Measurements from ENCODE around the gene C4orf36. TPM values are rescaled to one million over a fixed set of nuclear protein-coding genes. Genes with fewer than 3 reads are reported as not detected.

The C4orf36 gene
- total RNA-seq, 6 experiments from 2014 or later, result 0.66 TPM; not detected in 5

- no peak overlapping the region for H3K4me3 ChIP-seq
- no peak for TF ChIP-seq POLR2A (IDR thresholded peaks at IDR 0.05)
- TF ChIP-seq, protein P1, sequence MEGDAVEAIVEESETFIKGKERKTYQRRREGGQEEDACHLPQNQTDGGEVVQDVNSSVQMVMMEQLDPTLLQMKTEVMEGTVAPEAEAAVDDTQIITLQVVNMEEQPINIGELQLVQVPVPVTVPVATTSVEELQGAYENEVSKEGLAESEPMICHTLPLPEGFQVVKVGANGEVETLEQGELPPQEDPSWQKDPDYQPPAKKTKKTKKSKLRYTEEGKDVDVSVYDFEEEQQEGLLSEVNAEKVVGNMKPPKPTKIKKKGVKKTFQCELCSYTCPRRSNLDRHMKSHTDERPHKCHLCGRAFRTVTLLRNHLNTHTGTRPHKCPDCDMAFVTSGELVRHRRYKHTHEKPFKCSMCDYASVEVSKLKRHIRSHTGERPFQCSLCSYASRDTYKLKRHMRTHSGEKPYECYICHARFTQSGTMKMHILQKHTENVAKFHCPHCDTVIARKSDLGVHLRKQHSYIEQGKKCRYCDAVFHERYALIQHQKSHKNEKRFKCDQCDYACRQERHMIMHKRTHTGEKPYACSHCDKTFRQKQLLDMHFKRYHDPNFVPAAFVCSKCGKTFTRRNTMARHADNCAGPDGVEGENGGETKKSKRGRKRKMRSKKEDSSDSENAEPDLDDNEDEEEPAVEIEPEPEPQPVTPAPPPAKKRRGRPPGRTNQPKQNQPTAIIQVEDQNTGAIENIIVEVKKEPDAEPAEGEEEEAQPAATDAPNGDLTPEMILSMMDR (IDR thresholded peaks at IDR 0.05), result peak; percentile 32 to 42 (median 37)
- intact Hi-C loops (cut with DNase I), result loop anchor here (5.0 to 10.0 kb wide), 2 partner anchors 404 to 406 kb away; no protein-coding TSS in a partner anchor
- no peaks in the 10 kb centered on the region for H3K4me1 ChIP-seq
- no peaks in the 10 kb centered on the region for H3K9me3 ChIP-seq
- peak; percentile 61 to 69 (median 64) for ATAC-seq
- H3K27ac ChIP-seq, result no peak overlapping the region
- DNase-seq, result no peak
- WGBS (ENCODE audit: insufficient coverage, low coverage, low lambda C conversion rate, missing lambda C conversion rate), result 77% methylated on average over 4 of the region's 4 CpGs
- no peaks in the 10 kb centered on the region for H3K36me3 ChIP-seq
- no peaks in the 10 kb centered on the region for H3K27me3 ChIP-seq
These were observed 6.3 kb upstream of the C4orf36 start for GRCh38 chr4:86898562-86898961.

DNA sequence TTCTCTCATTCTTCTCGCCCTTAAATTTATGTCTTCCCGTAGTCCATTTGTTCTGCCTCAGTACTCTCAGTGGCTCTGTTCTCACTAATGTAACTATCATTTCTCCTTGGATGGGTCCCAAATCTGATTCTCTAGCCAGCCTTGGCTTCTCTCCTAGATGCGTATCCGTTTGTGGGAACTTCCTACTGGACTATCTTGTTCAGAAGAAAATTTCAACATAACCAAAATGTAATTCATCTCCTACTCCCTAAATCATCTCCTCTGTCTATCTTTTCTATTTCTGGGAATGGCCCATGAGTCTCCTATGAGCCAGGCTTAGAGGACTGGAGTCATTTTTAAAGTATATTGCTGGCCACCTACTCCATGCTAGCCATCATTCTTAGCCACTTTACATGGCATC, 4.4 kb upstream of the C4orf36 start:
- H3K4me1 ChIP-seq, result no peaks in the 10 kb centered on the region

GRCh38 chr4:86895692-86896488, 3.7 kb upstream of the C4orf36 start:
- Histone ChIP-seq H3K27ac (no peak overlapping the region), H3K36me3 (no peaks in the 10 kb centered on the region), H3K4me3 (no peak overlapping the region), H3K9me3 (no peaks in the 10 kb centered on the region), H3K4me1 (no peaks in the 10 kb centered on the region), H3K27me3 (no peaks in the 10 kb centered on the region)
- ATAC-seq (peak; percentile 56 to 70 (median 66)), DNase-seq (no peak)
- no peak for TF ChIP-seq POLR2A (IDR thresholded peaks at IDR 0.05)
- TF ChIP-seq, protein P1 (IDR thresholded peaks at IDR 0.05), result peak; percentile 75 to 81 (median 76)
- WGBS (ENCODE audit: insufficient coverage, low coverage, low lambda C conversion rate, missing lambda C conversion rate), result 67% methylated on average over 6 of the region's 6 CpGs
- intact Hi-C loops (cut with DNase I), result loop anchor here (5.0 to 10.0 kb wide), 2 partner anchors 401 to 404 kb away; no protein-coding TSS in a partner anchor

More for the DNA sequence above, 4.4 kb upstream of the C4orf36 start:
- Histone ChIP-seq H3K4me3 (no peak overlapping the region), H3K27ac (no peak overlapping the region), H3K27me3 (no peaks in the 10 kb centered on the region), H3K9me3 (no peaks in the 10 kb centered on the region), H3K36me3 (no peaks in the 10 kb centered on the region)
- no peak for ATAC-seq
- 42% methylated on average over 4 of the region's 4 CpGs for WGBS (ENCODE audit: insufficient coverage, low coverage, low lambda C conversion rate, missing lambda C conversion rate)
- intact Hi-C loops (cut with DNase I), result loop anchor here (5.0 to 10.0 kb wide), 2 partner anchors 402 to 404 kb away; no protein-coding TSS in a partner anchor
- DNase-seq, result no peak
- TF ChIP-seq POLR2A (IDR thresholded peaks at IDR 0.05), result no peak
- TF ChIP-seq, protein P1 (IDR thresholded peaks at IDR 0.05), result no peak

DNA sequence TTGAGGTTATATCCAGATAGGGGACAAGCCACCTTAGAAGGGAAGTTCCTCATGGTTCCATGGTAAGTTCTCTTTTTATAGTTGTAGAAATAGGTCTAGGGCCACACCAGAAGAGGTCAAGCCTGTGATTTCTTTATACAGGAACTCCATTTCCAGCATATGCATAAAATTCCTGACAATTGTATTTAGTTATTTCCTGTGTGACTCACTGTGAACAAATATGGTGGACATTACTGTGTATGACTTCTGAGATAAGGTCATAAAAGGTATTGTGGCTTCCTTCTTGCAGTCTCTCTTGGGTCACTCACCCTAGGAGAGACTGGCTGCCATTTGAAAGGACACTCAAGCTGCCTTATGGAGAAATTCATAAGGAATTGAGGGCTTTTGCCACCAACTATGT, 2.2 kb upstream of the C4orf36 start:
- DNase-seq, result no peak
- Histone ChIP-seq H3K4me3 (no peak overlapping the region), H3K27ac (no peak overlapping the region), H3K9me3 (no peaks in the 10 kb centered on the region), H3K36me3 (no peaks in the 10 kb centered on the region), H3K27me3 (no peaks in the 10 kb centered on the region), H3K4me1 (no peaks in the 10 kb centered on the region)
- intact Hi-C loops (cut with DNase I), result loop anchor here in 1 of 2 donors (10.0 kb wide), 1 partner anchor 400 kb away; no protein-coding TSS in a partner anchor
- ATAC-seq, result no peak
- TF ChIP-seq, protein P1 (IDR thresholded peaks at IDR 0.05), result no peak
- TF ChIP-seq POLR2A (IDR thresholded peaks at IDR 0.05), result no peak

Measured in right lobe of liver (tissue), 6 donors.